GM12864 (cell line): ENCODE data around the gene DRD4.
A peak's percentile ranks its signal among the peaks of the same experiment; 100 is the strongest.

Experiments
- DNase-seq: peaks from one replicate; pipeline ENCODE4 v3.0.0-alpha.2; 2011; ENCODE audit warnings: low read depth
- H3K4me3 ChIP-seq: 2 replicates; pipeline ENCODE4 v1.5.1; 2011; ENCODE audit warnings: mild to moderate bottlenecking, low read depth, low read length, control low read depth
- TF ChIP-seq, protein P1 (sequence below): IDR thresholded peaks from 2 replicates; pipeline ENCODE4 v1.5.1; 2011; ENCODE audit warnings: low read depth, mild to moderate bottlenecking, moderate library complexity, low read length, control low read depth, inconsistent platforms; ENCODE audit errors: missing control alignments

Gene DRD4

GRCh38 chr11:656866-657265 lies 19.8 kb downstream of the DRD4 start:
- TF ChIP-seq, protein P1, sequence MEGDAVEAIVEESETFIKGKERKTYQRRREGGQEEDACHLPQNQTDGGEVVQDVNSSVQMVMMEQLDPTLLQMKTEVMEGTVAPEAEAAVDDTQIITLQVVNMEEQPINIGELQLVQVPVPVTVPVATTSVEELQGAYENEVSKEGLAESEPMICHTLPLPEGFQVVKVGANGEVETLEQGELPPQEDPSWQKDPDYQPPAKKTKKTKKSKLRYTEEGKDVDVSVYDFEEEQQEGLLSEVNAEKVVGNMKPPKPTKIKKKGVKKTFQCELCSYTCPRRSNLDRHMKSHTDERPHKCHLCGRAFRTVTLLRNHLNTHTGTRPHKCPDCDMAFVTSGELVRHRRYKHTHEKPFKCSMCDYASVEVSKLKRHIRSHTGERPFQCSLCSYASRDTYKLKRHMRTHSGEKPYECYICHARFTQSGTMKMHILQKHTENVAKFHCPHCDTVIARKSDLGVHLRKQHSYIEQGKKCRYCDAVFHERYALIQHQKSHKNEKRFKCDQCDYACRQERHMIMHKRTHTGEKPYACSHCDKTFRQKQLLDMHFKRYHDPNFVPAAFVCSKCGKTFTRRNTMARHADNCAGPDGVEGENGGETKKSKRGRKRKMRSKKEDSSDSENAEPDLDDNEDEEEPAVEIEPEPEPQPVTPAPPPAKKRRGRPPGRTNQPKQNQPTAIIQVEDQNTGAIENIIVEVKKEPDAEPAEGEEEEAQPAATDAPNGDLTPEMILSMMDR, result no peak
- no peak for DNase-seq

GRCh38 chr11:657691-658126 lies 20.6 kb downstream of the DRD4 start:
- DNase-seq, result no peak
- TF ChIP-seq, protein P1, result no peak
- H3K4me3 ChIP-seq, result no peak overlapping the region

More at GRCh38 chr11:656866-657265, 19.8 kb downstream of the DRD4 start:
- H3K4me3 ChIP-seq, result no peak overlapping the region

DNA sequence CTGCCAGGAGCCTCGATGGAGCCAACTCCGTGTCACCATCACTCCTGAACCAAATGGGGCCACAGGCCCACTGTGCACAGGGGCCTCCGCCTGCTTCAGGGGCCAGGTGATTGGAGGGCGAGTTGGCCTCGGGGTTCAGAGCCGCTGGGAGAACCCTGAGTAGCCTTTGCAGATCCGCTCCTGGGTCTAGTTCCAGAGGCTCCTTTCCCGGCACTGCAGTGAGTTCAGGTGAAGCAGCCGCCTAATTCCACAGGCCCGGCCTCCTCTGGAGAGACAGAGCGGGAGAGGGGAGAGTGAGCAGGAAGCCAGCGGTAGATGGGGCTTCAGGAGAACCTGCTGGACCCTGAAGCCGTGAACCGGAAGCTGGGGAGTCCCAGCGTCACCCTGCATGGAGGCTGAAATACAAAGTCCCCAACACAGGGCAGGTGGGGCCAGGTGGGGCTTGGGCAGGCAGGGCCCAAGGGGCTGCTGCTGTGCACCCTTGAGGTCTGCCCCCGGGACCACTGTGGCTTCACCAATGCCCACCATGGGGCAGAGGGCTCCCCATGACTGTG lies 22.5 kb downstream of the DRD4 start:
- DNase-seq, result no peak
- TF ChIP-seq, protein P1, result no peak
- H3K4me3 ChIP-seq, result no peak overlapping the region; the same call in 1 of the 2 replicates

GRCh38 chr11:660281-660680 lies 23.2 kb downstream of the DRD4 start:
- H3K4me3 ChIP-seq, result no peak overlapping the region; the same call in 1 of the 2 replicates
- TF ChIP-seq, protein P1, result no peak
- no peak for DNase-seq

DNA sequence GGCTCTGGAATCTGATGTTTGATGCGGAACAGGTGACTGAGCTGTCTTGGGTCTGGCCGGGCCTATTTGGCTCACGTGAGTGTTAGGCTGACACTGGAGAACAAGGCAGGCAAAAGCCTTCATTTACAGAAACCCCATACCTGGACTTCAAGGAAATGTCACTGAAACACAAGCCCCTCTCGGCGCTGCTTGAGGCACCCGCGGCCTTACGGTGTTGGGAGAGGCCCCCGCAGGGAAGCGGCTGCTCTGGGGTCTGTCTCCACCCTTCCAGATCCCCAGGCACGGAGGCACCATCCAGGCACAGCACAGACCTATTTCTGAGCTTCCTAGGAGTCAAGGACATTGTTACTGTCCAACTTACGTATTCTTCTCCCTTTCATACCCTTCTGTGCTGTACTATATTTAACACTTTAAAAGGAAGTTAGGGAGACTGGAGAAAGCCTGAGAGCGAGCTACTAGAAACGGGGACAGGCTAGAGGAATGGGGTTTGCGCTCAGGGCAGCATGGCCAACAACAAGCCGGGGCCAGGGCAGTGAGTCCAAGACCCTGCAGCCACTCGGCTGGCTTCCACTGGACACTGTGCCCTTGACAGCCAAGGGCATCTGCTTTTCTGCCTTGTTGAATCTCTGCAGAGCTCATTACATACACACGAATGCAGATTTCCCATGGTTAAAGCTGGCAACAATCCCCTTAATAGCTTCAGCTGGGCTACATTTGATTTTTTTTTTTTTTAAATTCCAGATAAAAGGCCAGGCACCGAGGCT lies 23.8 kb downstream of the DRD4 start:
- TF ChIP-seq, protein P1, result no peak
- H3K4me3 ChIP-seq, result no peak overlapping the region
- no peak for DNase-seq

DNA sequence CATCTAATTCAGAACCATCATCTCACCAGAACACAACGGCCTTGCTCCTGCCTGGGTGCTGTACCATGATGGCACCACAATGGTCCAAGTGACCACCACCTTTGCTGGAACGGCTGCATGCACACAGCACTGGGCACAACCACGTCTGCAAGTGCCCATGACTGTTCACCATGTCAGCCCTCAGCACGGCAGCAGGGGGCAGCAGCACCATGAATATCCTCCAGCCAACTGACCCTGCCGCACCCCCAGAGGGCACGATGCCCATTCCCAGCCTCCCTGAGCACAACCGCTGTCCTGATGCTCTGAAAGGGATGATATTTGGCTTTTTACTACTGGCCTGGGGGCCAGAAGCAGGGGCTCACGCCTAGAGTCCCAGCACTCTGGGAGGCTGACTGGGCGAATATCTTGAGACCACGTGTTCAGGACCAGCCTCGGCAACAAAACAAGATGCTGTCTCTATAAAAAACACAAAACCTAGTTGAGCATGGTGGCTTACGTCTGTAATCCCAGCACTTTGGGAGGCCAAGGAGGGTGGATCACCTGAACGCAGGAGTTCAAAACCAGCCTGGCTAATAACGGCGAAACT lies 25.7 kb downstream of the DRD4 start:
- TF ChIP-seq, protein P1, result peak; percentile 81
- DNase-seq, result no peak
- H3K4me3 ChIP-seq, result no peak overlapping the region
